Lung (tissue), 12 donors: Measurements from ENCODE around the gene ARHGAP28. TPM values are rescaled to one million over a fixed set of nuclear protein-coding genes. Genes with fewer than 3 reads are reported as not detected.

Experiments used
- ATAC-seq: fragments of 200-7000 bp; cut with Tn5 transposase; one replicate; pipeline ENCODE4 v1.9.1; 2020; ENCODE audit warnings: moderate number of reproducible peaks; ENCODE audit not compliant: insufficient read depth, low FRiP score
- DNase-seq, 3 donors: peaks; one replicate each; pipeline ENCODE4 v3.0.0-alpha.2; 2013 to 2017
- H3K27ac ChIP-seq, 2 donors: one replicate each; pipeline ENCODE4 v1.5.1; 2013; ENCODE audit warnings: mild to moderate bottlenecking in 2 of 2, moderate library complexity in 2 of 2, control low read depth in 1 of 2, inconsistent platforms in 1 of 2, low read depth in 1 of 2, low read length in 1 of 2
- H3K27me3 ChIP-seq, 3 donors: one replicate each; pipeline ENCODE4 v1.5.1; 2013; ENCODE audit warnings: low read length in 2 of 3; ENCODE audit not compliant: control insufficient read depth in 3 of 3, insufficient read depth in 3 of 3
- H3K36me3 ChIP-seq, 4 donors: one replicate each; pipeline ENCODE4 v1.5.1; 2013; ENCODE audit warnings: low read length in 4 of 4, mild to moderate bottlenecking in 1 of 4, moderate library complexity in 1 of 4; ENCODE audit not compliant: control insufficient read depth in 4 of 4, insufficient read depth in 4 of 4
- H3K4me1 ChIP-seq, 5 donors: one replicate each; pipeline ENCODE4 v1.5.1; 2013; ENCODE audit warnings: low read length in 5 of 5, mild to moderate bottlenecking in 2 of 5, moderate library complexity in 1 of 5; ENCODE audit not compliant: control insufficient read depth in 5 of 5, insufficient read depth in 5 of 5
- H3K4me3 ChIP-seq: one replicate; pipeline ENCODE4 v1.5.1; 2013; ENCODE audit warnings: mild to moderate bottlenecking, control low read depth, moderate library complexity
- H3K9ac ChIP-seq, 2 donors: one replicate each; pipeline ENCODE4 v1.5.1; 2013; ENCODE audit warnings: low read length in 2 of 2, control low read depth in 1 of 2; ENCODE audit not compliant: insufficient read depth in 1 of 2
- H3K9me3 ChIP-seq, 4 donors: one replicate each; pipeline ENCODE4 v1.5.1; 2013; ENCODE audit warnings: low read length in 3 of 4, mild to moderate bottlenecking in 1 of 4, moderate library complexity in 1 of 4; ENCODE audit not compliant: control insufficient read depth in 4 of 4, insufficient read depth in 3 of 4
- CTCF ChIP-seq: IDR thresholded peaks from 2 replicates; pipeline ENCODE4 v1.5.1; 2012; ENCODE audit warnings: mild to moderate bottlenecking; ENCODE audit errors: control extremely low read depth, extremely low read depth
- WGBS, 2 donors: extraction: QIAGEN DNeasy Blood & Tissue Kit; methylation state at CpG; one replicate each; pipeline ENCODE4 v1.1.7; 2013; 5-methylcytosine and 5-hydroxymethylcytosine counted together
- polyA plus RNA-seq, 2 donors: library from polyadenylated mRNA; stranded (reverse); fragments of 200-250 nt; gene quantifications; one replicate each; pipeline ENCODE4 v1.2.1, GENCODE V29; 2013
- total RNA-seq, 2 donors: library from RNA; depleted of rRNA in 1 of 2; stranded (reverse); fragments of >200 nt in 1 of 2; gene quantifications; one replicate each; pipeline ENCODE4 v1.2.1, GENCODE V29; 2014 to 2021
- donor health status: control.
- donor health status: control.
- donor health status: Bipolar disorder and iron deficiency.
- donor health status: healthy.
- donor health status: DM: yes; HTN: yes; CAD: no.

The ARHGAP28 gene
- total and polyA plus RNA-seq, 4 donors = 1.4 to 123 (median 5.6) TPM

DNA sequence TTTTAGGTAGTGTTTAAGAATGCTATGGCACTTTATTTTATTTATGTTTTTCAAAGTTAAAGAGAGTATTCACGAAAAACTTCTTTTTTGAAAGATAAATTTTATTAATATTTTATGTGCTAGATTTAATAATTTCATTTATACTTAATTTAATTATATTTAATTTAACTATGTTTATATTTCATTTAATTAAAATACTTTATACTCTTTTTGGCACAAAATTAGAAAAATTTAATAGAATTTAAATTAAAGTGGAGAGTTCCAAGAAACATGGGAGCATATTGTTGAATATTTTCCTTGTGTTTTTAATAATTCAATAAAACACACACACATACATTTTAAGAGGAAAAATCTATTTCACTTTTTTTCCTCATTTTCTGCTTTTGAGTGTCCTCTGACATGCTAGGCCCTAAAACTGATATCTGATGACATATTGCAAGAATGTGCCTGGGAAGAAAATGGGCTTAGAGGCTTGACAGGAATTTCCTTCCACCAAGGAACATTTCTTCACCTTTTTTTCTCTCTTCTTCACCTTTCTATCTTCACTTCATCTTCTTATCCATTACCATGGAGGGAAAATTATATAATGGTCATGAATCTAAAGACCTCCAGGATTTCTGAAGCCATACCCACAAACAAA lies 15.4 kb downstream of the ARHGAP28 start:
- Histone ChIP-seq H3K9me3 (peaks cover 0 to 2% (median 0%) of the 10 kb centered on the region in 4 donors), H3K27ac (no peak overlapping the region), H3K4me3 (no peak overlapping the region), H3K27me3 (no peaks in the 10 kb centered on the region), H3K4me1 (peaks cover 0 to 69% (median 5%) of the 10 kb centered on the region in 5 donors), H3K9ac (no peak overlapping the region), H3K36me3 (peaks cover 0 to 29% (median 4%) of the 10 kb centered on the region in 4 donors)
- no peak for ATAC-seq
- no peak for DNase-seq
- TF ChIP-seq CTCF = no peak
- whole genome bisulfite sequencing, 2 donors = 87 to 94% methylated on average over 1 of the region's 1 CpG

DNA sequence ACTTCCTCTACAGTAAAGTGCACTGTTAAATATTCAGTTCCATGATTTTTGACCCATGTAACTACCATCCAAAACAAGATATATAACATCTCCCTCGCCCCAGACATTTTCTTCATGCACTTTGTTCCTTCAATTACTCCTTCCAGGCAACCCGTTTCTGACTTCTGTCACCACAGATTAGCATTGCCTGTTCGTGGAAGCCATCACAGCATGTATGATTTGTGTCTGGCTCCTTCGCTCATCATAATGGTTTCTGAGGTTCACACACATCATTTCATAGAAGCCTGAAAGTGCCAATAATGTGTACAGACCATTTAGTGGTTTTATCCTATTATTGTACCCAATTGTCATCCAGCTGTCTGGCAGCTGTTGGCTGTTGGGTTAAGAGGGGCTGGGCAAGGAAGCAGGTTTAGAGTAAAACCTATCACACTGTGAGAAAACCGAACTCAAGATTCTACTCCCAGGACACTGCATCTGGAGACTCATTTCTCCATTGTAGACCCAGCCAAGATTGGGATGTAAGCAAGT lies 16.1 kb downstream of the ARHGAP28 start:
- no peak overlapping the region for H3K4me3 ChIP-seq
- H3K27me3 ChIP-seq = no peaks in the 10 kb centered on the region
- peaks cover 0 to 36% (median 5%) of the 10 kb centered on the region in 4 donors for H3K36me3 ChIP-seq
- ATAC-seq (no peak), DNase-seq (no peak)
- no peak overlapping the region for H3K9ac ChIP-seq
- 85 to 86% methylated on average over 5 of the region's 5 CpGs for WGBS, 2 donors
- peaks cover 0 to 2% (median under 1%) of the 10 kb centered on the region in 4 donors for H3K9me3 ChIP-seq
- no peak overlapping the region for H3K27ac ChIP-seq
- TF ChIP-seq CTCF = no peak
- peaks cover 0 to 63% (median 5%) of the 10 kb centered on the region in 5 donors for H3K4me1 ChIP-seq

DNA sequence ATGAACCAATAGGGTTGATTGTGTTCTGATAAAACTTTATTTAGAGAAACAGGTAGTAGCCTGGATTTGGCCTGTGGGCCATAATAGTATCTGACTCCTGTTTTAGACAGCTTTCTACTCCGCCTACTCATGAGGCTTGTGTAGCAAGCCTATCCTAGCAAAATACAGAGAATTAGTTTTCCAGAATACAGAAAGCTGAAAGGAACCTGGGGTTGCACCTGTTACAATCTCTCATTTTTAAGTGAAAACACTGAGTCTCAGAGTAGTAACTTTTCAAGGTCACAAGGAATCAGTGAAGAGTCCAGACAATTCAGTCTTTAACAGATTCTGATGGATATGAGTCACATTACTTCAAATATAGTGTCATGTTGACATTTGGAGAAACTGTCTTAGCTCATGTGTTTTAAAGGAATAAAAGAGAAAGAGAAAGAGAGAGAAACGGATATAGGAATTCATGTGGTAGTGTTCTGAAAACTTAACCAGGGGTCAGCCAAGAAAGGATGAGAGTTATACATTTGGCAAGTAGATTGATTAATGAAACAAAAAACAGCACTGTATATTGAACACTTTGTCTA lies 17.0 kb downstream of the ARHGAP28 start:
- Histone ChIP-seq H3K36me3 (peaks cover 0 to 36% (median 5%) of the 10 kb centered on the region in 4 donors), H3K27ac (no peak overlapping the region), H3K9ac (no peak overlapping the region), H3K27me3 (no peaks in the 10 kb centered on the region), H3K9me3 (peaks cover 0 to 2% (median under 1%) of the 10 kb centered on the region in 4 donors), H3K4me3 (no peak overlapping the region), H3K4me1 (peaks cover 0 to 61% (median 7%) of the 10 kb centered on the region in 5 donors)
- ATAC-seq = no peak
- TF ChIP-seq CTCF = no peak
- DNase-seq = no peak
- WGBS, 2 donors = 87 to 89% methylated on average over 2 of the region's 2 CpGs
